Measurements from ENCODE around the gene LRRTM2. TPM values are rescaled to one million over a fixed set of nuclear protein-coding genes. Genes with fewer than 3 reads are reported as not detected.

LRRTM2 gene
- total and polyA plus RNA-seq, 9 donors = 0.07 to 0.92 (median 0.23) TPM

GRCh38 chr5:138910546-138911185 lies 35.5 kb upstream of the LRRTM2 start:
- no peak for TF ChIP-seq POLR2A (IDR thresholded peaks at IDR 0.05)
- no peak for TF ChIP-seq CTCF (IDR thresholded peaks at IDR 0.05)
- TF ChIP-seq EP300 (IDR thresholded peaks at IDR 0.05) = no peak
- H3K4me3 ChIP-seq = no peak overlapping the region
- H3K36me3 ChIP-seq = no peaks in the 10 kb centered on the region
- H3K27ac ChIP-seq = no peak overlapping the region
- no peaks in the 10 kb centered on the region for H3K27me3 ChIP-seq
- no peaks in the 10 kb centered on the region for H3K4me1 ChIP-seq (ENCODE audit: insufficient read depth)
- 93 to 95% (median 95%) methylated on average over 7 of the region's 7 CpGs for WGBS, 3 donors
- intact Hi-C loops (cut with DNase I) = no loop called here
- no peaks in the 10 kb centered on the region for H3K9me3 ChIP-seq
- no peak for DNase-seq

- intact Hi-C loops (cut with DNase I) = no loop called here
- WGBS, 3 donors = 98 to 100% (median 100%) methylated on average over 2 of the region's 2 CpGs
- TF ChIP-seq POLR2A (IDR thresholded peaks at IDR 0.05) = no peak
- TF ChIP-seq EP300 (IDR thresholded peaks at IDR 0.05) = no peak
- TF ChIP-seq CTCF (IDR thresholded peaks at IDR 0.05) = no peak
- Histone ChIP-seq H3K27me3 (no peaks in the 10 kb centered on the region), H3K27ac (no peak overlapping the region), H3K4me3 (no peak overlapping the region), H3K4me1 (ENCODE audit: insufficient read depth) (no peaks in the 10 kb centered on the region), H3K9me3 (no peaks in the 10 kb centered on the region), H3K36me3 (no peaks in the 10 kb centered on the region)
- DNase-seq = no peak
Observed at GRCh38 chr5:138909734-138910133, 34.6 kb upstream of the LRRTM2 start.

DNA sequence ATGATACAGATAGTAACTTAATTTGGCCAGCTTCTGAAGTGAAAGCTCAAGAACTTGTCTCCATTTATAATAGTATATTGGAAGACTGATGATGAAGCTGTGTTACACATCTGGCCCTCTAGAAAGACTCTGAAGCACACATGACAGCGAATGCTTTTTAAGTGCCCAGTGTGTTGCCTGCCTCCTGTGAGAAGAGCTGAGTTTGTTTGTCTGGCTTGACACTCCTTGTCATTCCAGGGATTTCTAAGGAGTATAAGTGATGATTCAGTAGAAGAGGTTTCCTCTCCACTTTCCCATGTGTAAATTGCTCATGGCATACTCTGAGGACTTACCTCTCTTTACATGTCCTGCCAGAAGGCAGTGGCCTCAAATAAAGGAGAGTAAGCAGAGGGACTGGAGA lies 30.4 kb upstream of the LRRTM2 start:
- Histone ChIP-seq H3K9me3 (no peaks in the 10 kb centered on the region), H3K4me1 (ENCODE audit: insufficient read depth) (no peaks in the 10 kb centered on the region), H3K4me3 (no peak overlapping the region), H3K27ac (no peak overlapping the region), H3K36me3 (no peaks in the 10 kb centered on the region), H3K27me3 (no peaks in the 10 kb centered on the region)
- 85 to 95% (median 86%) methylated on average over 1 of the region's 1 CpG for WGBS, 3 donors
- intact Hi-C loops (cut with DNase I) = no loop called here
- no peak for TF ChIP-seq CTCF (IDR thresholded peaks at IDR 0.05)
- TF ChIP-seq POLR2A (IDR thresholded peaks at IDR 0.05) = no peak
- TF ChIP-seq EP300 (IDR thresholded peaks at IDR 0.05) = no peak
- no peak for DNase-seq

- no peak overlapping the region for H3K27ac ChIP-seq
- TF ChIP-seq CTCF (IDR thresholded peaks at IDR 0.05) (no peak), POLR2A (IDR thresholded peaks at IDR 0.05) (no peak), EP300 (IDR thresholded peaks at IDR 0.05) (no peak)
- no peaks in the 10 kb centered on the region for H3K27me3 ChIP-seq
- no peaks in the 10 kb centered on the region for H3K36me3 ChIP-seq
- no peaks in the 10 kb centered on the region for H3K9me3 ChIP-seq
- intact Hi-C loops (cut with DNase I) = no loop called here
- no peak overlapping the region for H3K4me3 ChIP-seq
- 60 to 73% (median 70%) methylated on average over 10 of the region's 10 CpGs for WGBS, 3 donors
- no peak for DNase-seq
- H3K4me1 ChIP-seq (ENCODE audit: insufficient read depth) = no peaks in the 10 kb centered on the region
Observed at GRCh38 chr5:138903130-138903775, 28.1 kb upstream of the LRRTM2 start.
